LNCAP (cell line): ENCODE data around the gene IFT172.

Experiments
- TF ChIP-seq, protein P1 (sequence below): fragments of 450-650 bp; IDR thresholded peaks from 2 replicates; pipeline ENCODE4 v1.5.1; 2017; ENCODE audit warnings: mild to moderate bottlenecking

The IFT172 gene

DNA sequence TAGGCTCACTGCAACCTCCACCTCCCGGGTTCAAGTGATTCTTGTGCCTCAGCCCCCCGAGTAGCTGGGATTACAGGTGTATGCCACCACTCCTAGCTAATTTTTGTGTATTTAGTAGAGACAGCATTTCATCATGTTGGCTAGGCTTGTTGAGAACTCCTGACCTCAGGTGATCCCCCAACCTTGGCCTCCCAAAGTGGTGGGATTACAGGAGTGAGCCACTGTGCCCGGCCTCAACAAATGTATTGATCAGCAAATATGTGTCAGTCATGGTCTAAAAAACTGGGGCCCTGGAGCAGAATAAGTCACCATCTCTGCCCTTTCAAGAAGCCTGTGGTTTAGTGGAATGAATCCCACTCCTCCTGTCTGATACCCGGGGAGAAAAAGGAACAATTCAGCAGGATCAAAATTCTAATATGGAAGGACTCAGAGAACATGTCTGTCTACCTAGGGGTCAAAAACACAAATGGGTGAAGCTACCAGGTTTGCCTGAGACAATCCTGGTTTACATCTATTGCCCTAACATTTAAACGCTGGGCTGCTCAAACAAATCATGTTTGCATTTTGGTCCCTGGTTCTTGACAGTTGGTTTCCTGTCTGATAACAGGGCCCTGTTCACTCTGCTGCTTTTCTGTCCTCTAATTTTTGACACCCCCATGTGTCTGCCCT lies 28.7 kb upstream of the IFT172 start:
- TF ChIP-seq, protein P1, sequence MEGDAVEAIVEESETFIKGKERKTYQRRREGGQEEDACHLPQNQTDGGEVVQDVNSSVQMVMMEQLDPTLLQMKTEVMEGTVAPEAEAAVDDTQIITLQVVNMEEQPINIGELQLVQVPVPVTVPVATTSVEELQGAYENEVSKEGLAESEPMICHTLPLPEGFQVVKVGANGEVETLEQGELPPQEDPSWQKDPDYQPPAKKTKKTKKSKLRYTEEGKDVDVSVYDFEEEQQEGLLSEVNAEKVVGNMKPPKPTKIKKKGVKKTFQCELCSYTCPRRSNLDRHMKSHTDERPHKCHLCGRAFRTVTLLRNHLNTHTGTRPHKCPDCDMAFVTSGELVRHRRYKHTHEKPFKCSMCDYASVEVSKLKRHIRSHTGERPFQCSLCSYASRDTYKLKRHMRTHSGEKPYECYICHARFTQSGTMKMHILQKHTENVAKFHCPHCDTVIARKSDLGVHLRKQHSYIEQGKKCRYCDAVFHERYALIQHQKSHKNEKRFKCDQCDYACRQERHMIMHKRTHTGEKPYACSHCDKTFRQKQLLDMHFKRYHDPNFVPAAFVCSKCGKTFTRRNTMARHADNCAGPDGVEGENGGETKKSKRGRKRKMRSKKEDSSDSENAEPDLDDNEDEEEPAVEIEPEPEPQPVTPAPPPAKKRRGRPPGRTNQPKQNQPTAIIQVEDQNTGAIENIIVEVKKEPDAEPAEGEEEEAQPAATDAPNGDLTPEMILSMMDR: no peak

DNA sequence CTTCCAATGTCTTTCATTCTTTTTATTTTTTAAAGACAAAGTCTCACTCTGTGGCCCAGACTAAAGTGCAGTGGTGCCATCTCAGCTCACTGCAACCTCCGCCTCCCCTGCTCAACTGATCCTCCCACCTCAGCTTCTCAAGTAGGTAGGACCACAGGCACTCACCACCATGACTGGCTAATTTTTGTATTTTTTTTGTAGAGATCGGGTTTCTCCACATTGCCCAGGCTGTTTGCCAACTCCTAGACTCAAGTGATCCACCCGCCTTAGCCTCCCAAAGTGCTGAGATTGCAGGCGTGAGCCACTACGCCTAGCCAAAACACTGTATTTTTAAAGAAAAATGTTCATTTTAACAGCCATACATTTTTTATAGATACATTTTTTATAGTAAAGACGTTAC lies 19.8 kb upstream of the IFT172 start:
- TF ChIP-seq, protein P1: no peak

DNA sequence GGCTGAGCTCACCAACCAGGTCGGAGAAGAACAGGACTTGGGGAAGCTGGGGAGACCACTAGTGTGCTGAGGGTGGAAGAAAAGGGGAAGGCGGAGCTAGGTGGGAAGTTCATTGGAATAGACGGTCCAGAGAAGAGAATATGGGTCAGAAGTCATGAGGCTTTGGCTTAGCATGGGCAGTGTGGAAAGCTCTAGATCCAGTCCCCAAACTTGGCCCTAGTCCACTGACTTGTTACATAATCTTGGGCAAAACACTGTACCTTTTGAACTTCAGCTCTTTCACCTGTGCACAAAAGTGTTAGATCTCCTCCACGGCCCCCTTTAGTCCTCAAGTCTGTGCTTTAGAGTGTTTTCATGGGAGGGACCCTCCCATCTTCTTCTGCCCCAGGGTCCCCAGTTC lies 17.8 kb upstream of the IFT172 start:
- TF ChIP-seq, protein P1: no peak

DNA sequence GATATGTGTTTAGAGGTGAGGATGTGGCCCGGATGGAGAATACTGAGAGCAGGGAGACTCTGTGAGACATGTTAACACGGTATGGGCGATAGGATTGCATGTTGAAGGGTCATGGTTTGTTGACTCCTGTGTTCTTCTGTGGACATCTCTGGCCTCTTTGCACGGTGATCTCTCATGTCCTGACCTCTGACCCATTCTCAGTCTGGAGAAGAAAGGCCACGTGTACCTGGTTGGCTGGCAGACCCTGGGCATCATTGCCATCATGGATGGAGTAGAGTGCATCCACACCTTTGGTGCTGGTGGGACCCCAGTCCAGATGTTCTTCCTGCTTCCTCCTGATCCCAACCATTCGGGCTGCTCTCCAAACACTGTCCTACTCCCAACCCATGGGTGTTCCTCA lies 17.0 kb upstream of the IFT172 start:
- TF ChIP-seq, protein P1: no peak

DNA sequence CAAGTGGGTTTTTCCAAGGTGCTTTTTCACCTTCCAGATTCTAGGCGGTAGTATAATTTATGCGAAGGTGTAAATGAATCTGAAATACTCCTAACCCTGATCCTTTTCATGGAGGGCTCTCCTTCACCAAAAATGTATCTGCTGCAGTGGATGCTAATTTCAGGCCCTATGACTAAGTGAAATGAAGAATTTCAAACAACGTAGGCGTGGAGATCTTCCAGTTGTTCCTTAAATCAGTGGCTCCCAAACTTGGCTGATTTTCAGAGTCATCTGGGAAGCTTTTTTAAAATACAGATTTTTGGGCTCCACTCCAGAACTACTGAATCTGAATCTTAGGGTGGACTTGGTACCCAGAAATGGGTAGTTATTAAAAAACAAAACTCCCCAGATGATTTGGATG lies 12.6 kb upstream of the IFT172 start:
- TF ChIP-seq, protein P1: no peak

DNA sequence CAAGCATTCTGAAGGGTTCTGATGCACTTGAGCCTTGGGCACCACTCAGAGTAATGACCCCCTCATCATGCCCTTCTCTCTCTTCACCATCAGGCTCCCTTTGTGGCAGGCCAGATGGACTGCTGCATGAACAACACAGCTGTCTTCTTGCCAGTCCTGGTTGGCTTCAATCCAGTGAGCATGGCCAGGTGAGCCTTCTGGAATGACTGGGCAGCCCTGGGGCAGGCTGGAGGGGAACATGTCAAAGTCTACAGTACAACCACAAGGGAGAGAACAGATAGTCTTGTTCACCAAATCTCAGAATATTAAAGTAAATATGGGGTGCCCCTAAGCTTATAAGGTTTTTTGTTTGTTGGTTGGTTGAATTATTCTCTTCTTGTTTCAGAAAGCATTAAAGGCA lies 11.5 kb upstream of the IFT172 start:
- TF ChIP-seq, protein P1: no peak

DNA sequence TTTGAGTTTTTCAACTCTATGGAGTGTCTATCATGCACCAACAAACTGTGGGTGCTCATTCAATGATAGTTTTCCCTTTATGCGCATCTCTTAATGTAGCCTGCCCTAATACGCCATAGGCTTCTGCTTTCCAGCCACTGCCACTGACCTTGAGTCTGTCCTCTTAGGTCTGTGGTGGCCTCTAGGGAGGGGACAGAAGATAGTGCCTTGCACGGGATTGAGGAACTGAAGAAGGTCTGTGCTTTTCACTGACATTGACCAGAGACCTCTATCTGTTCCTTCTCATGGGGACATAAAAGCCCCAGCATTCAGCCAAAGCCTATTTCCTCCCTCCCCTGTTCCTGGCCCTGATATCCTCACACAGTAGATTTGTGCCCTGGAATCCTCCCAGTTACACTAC lies 9.4 kb upstream of the IFT172 start:
- TF ChIP-seq, protein P1: no peak

DNA sequence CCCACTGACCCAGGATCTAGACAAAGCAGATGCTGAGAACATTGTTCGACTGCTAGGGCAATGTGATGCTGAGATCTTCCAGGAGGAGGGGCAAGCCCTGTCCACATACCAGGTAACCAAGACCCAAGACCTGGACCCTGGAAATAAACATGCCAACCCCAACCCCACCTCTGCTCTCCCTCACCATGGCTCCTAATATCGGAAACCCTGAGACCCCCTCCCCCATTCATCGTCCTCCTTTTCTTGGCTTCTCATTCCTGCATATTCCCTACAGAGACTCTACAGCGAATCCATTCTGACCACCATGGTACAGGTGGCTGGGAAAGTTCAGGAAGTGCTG lies 7.7 kb upstream of the IFT172 start:
- TF ChIP-seq, protein P1: no peak
